Measurements from ENCODE around the gene TAS2R41.

Gene TAS2R41

GRCh38 chr7:143493751-143494150 is 16.1 kb downstream of the TAS2R41 start:
- DNase-seq (ENCODE audit: low read depth): no peak

GRCh38 chr7:143494622-143495021 is 16.9 kb downstream of the TAS2R41 start:
- no peak for DNase-seq (ENCODE audit: low read depth)

GRCh38 chr7:143495851-143496250 is 18.2 kb downstream of the TAS2R41 start:
- DNase-seq (ENCODE audit: low read depth): no peak

- no peak for DNase-seq (ENCODE audit: low read depth)
Observed at GRCh38 chr7:143496263-143496662, 18.6 kb downstream of the TAS2R41 start.

GRCh38 chr7:143497008-143497795 is 19.5 kb downstream of the TAS2R41 start:
- no peak for DNase-seq (ENCODE audit: low read depth)

- no peak for DNase-seq (ENCODE audit: low read depth)
Observed at GRCh38 chr7:143499246-143499645, 21.6 kb downstream of the TAS2R41 start.

GRCh38 chr7:143499743-143500348 is 22.2 kb downstream of the TAS2R41 start:
- DNase-seq (ENCODE audit: low read depth): no peak

- no peak for DNase-seq (ENCODE audit: low read depth)
Observed at GRCh38 chr7:143503261-143503660, 25.6 kb downstream of the TAS2R41 start.

- DNase-seq (ENCODE audit: low read depth): no peak
Observed at GRCh38 chr7:143504215-143504936, 26.7 kb downstream of the TAS2R41 start.

- DNase-seq (ENCODE audit: low read depth): no peak
Observed at GRCh38 chr7:143504937-143505297, 27.2 kb downstream of the TAS2R41 start.

GRCh38 chr7:143505838-143506237 is 28.2 kb downstream of the TAS2R41 start:
- no peak for DNase-seq (ENCODE audit: low read depth)

GRCh38 chr7:143507094-143507518 is 29.4 kb downstream of the TAS2R41 start:
- no peak for DNase-seq (ENCODE audit: low read depth)

- DNase-seq (ENCODE audit: low read depth): no peak
Observed at GRCh38 chr7:143507534-143508055, 29.9 kb downstream of the TAS2R41 start.

GRCh38 chr7:143510854-143511592 is 33.4 kb downstream of the TAS2R41 start:
- no peak for DNase-seq (ENCODE audit: low read depth)

- DNase-seq (ENCODE audit: low read depth): no peak
Observed at GRCh38 chr7:143511593-143512047, 33.9 kb downstream of the TAS2R41 start.

- no peak for DNase-seq (ENCODE audit: low read depth)
Observed at GRCh38 chr7:143512488-143513340, 35.0 kb downstream of the TAS2R41 start.

- no peak for DNase-seq (ENCODE audit: low read depth)
Observed at GRCh38 chr7:143514487-143514886, 36.8 kb downstream of the TAS2R41 start.

GRCh38 chr7:143514995-143515735 is 37.5 kb downstream of the TAS2R41 start:
- DNase-seq (ENCODE audit: low read depth): no peak

GRCh38 chr7:143516981-143517380 is 39.3 kb downstream of the TAS2R41 start:
- DNase-seq (ENCODE audit: low read depth): no peak

GRCh38 chr7:143518521-143518920 is 40.8 kb downstream of the TAS2R41 start:
- DNase-seq (ENCODE audit: low read depth): no peak

Data from activated T-helper 1 cell treated with Interleukin-2 at 50 U/mL for 16 hours (primary cell).